H1 (cell line): Measurements from ENCODE around the gene ACAP3.

Source experiments
- CHD2 ChIP-seq: IDR thresholded peaks from 2 replicates; pipeline ENCODE4 v1.6.1; 2012; ENCODE audit warnings: low read length, improper control_type of control experiment
- CREB1 ChIP-seq: IDR thresholded peaks from 2 replicates; pipeline ENCODE4 v1.6.1; 2012; ENCODE audit warnings: inconsistent platforms
- CTCF ChIP-seq, 3 experiments: IDR thresholded peaks; 1 replicate in 2 of 3; 2 replicates in 1 of 3; pipeline versions ENCODE4 v1.5.1 to v1.6.1; 2011; ENCODE audit warnings: low read length in 3 of 3, mild to moderate bottlenecking in 3 of 3, inconsistent platforms in 2 of 3, low read depth in 1 of 3, moderate library complexity in 1 of 3; ENCODE audit not compliant: insufficient read depth in 1 of 3; ENCODE audit errors: control extremely low read depth in 1 of 3
- MAFK ChIP-seq: IDR thresholded peaks from 2 replicates; pipeline ENCODE4 v1.6.1; 2012; ENCODE audit warnings: low read depth, mild to moderate bottlenecking, improper control_type of control experiment, low read length
- POLR2A ChIP-seq, 2 experiments: IDR thresholded peaks; 1 replicate in 1 of 2; 2 replicates in 1 of 2; pipeline ENCODE4 v1.6.1; 2011; ENCODE audit warnings: low read depth in 2 of 2, low read length in 2 of 2, mild to moderate bottlenecking in 2 of 2; ENCODE audit errors: control extremely low read depth in 1 of 2
- POLR2AphosphoS5 ChIP-seq: IDR thresholded peaks from 2 replicates; pipeline ENCODE4 v1.6.1; 2011; ENCODE audit warnings: low read depth, low read length
- USF2 ChIP-seq: IDR thresholded peaks from 2 replicates; pipeline ENCODE4 v1.6.1; 2011; ENCODE audit warnings: low read length, improper control_type of control experiment

GRCh38 chr1:1262071-1262470 is 45.7 kb downstream of the ACAP3 start:
- TF ChIP-seq CTCF (IDR thresholded peaks at IDR 0.05; ENCODE audit: control extremely low read depth in 1 of 3, insufficient read depth in 1 of 3, low read depth in 1 of 3, low read length in 3 of 3) (no peak), CHD2 (no peak), POLR2A (IDR thresholded peaks at IDR 0.05; ENCODE audit: control extremely low read depth in 1 of 2, low read depth in 2 of 2, low read length in 2 of 2) (no peak), USF2 (no peak), POLR2AphosphoS5 (no peak), MAFK (no peak), CREB1 (no peak)
